ENCODE results near the gene SUMO3.

SUMO3 gene

DNA sequence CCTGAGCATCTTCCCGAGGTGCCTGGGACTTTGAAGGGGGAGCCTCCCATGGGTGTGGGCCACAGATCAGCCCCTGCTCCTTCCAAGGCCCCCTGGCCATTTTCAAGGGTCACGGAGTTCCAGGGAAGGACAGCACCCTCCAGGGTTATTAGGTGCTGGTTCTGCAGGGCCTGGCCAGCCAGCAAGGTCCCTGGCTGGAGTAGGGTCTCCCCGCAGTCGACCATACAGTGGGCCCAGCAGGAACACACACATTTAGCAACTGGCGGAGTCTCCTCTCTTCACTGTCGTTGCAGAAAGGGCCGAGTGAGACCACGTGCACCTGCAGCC, 17.7 kb upstream of the SUMO3 start:
- TF ChIP-seq, protein P1, sequence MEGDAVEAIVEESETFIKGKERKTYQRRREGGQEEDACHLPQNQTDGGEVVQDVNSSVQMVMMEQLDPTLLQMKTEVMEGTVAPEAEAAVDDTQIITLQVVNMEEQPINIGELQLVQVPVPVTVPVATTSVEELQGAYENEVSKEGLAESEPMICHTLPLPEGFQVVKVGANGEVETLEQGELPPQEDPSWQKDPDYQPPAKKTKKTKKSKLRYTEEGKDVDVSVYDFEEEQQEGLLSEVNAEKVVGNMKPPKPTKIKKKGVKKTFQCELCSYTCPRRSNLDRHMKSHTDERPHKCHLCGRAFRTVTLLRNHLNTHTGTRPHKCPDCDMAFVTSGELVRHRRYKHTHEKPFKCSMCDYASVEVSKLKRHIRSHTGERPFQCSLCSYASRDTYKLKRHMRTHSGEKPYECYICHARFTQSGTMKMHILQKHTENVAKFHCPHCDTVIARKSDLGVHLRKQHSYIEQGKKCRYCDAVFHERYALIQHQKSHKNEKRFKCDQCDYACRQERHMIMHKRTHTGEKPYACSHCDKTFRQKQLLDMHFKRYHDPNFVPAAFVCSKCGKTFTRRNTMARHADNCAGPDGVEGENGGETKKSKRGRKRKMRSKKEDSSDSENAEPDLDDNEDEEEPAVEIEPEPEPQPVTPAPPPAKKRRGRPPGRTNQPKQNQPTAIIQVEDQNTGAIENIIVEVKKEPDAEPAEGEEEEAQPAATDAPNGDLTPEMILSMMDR (IDR thresholded peaks at IDR 0.05; ENCODE audit: low read length) = no peak
- no peak for TF ChIP-seq EZH2phosphoT487 (IDR thresholded peaks at IDR 0.05; ENCODE audit: low read length)
- no peak for TF ChIP-seq EZH2 (optimal IDR thresholded peaks at IDR 0.05; ENCODE audit: low read depth, low read length)
- Histone ChIP-seq H3K9me3 (replicated peaks; ENCODE audit: insufficient read depth, low read length) (no peaks in the 10 kb centered on the region), H3K4me2 (ENCODE audit: low read depth, low read length) (no peak overlapping the region), H3K9ac (ENCODE audit: low read length) (no peak overlapping the region), H2AFZ (ENCODE audit: low read length) (no peak overlapping the region), H3K4me3 (ENCODE audit: low read length) (no peak overlapping the region), H3K9me2 (replicated peaks; ENCODE audit: insufficient read depth, low read length) (no peaks in the 10 kb centered on the region), H3K79me2 (ENCODE audit: low read length) (no peaks in the 10 kb centered on the region), H3K27me3 (replicated peaks; ENCODE audit: insufficient read depth, low read length) (peaks cover 88% of the 10 kb centered on the region), H3F3A (ENCODE audit: insufficient read depth, low read length) (no peaks in the 10 kb centered on the region), H3K36me3 (replicated peaks; ENCODE audit: insufficient read depth, low read length) (no peaks in the 10 kb centered on the region), H3K4me1 (ENCODE audit: low read length) (no peaks in the 10 kb centered on the region), H4K20me1 (ENCODE audit: insufficient read depth, low read length) (no peaks in the 10 kb centered on the region), H3K27ac (ENCODE audit: low read length) (no peak overlapping the region)
- DNase-seq = no peak

DNA sequence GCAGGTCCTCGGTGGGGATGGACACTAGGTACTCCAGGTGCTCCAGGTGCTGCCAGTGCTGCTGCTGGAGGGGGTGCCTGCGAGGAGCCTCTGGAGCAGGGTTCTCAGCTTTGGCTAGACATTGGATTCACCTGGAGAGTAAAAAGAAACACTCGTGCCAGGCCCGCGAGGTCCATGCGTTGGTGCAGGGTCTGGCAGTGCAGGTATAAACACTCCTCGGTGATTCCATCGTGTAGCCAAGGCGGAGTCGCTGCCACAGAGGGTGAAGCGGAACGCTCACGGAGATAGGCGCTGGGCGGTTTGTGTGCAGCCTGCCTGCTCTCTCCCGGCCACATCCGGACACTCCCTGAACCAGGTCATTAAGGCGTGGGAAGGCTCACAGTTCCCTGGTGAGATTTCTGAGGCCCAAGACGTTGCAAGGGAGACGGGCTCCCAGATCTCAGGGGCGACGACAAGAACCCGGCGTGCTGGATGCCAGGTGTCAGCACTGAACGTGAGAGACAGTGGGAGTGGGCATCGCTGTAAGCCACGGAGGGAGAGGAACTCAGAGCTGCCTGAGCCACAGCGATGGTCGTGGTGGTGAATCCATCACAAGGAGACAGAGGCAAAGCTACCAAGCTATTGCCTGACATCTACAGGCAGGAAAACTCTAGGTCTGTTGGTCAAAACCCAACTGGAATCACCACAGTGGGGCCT, 17.2 kb upstream of the SUMO3 start:
- H3K9me3 ChIP-seq (replicated peaks; ENCODE audit: insufficient read depth, low read length) = no peaks in the 10 kb centered on the region

DNA sequence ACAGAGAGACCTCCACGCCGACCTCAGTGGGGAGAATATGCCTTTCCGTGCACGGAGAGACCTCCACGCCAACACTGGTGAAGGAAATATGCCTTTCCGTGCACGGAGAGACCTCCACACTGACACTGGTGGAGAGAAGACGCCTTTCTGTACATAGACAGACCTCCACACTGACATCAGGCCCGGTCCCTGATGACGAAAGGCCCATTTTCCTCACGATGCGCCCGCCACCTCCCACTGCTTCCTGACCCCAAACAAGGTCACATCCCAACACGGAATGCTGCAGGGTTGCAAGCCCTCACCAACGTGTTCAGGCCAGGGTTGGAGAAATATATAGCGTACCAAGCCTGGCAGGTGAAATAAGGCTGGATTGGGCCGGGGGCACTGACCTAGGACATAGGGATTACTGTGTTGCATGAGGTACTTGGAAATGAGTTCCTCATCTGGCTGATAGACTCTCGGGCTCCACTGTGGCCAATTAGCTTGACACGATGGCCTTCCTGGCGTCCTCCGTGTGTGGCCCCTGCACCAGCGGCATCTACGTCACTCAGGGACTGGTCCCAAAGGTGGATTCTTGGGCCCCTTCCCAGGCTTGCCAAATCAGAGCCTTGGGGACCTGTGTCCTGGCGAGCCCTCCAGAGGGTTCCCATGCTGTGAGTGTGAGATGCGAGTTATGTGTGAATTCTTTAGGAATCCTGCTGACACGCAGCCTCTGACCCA, 16.5 kb upstream of the SUMO3 start:
- H3K9me2 ChIP-seq (replicated peaks; ENCODE audit: insufficient read depth, low read length) = no peaks in the 10 kb centered on the region
- TF ChIP-seq, protein P1 (IDR thresholded peaks at IDR 0.05; ENCODE audit: low read length) = no peak
- TF ChIP-seq EZH2phosphoT487 (IDR thresholded peaks at IDR 0.05; ENCODE audit: low read length) = no peak
- no peak for TF ChIP-seq EZH2 (optimal IDR thresholded peaks at IDR 0.05; ENCODE audit: low read depth, low read length)
- no peaks in the 10 kb centered on the region for H3K79me2 ChIP-seq (ENCODE audit: low read length)
- no peak overlapping the region for H3K27ac ChIP-seq (ENCODE audit: low read length)
- H2AFZ ChIP-seq (ENCODE audit: low read length) = no peak overlapping the region
- no peaks in the 10 kb centered on the region for H4K20me1 ChIP-seq (ENCODE audit: insufficient read depth, low read length)
- no peaks in the 10 kb centered on the region for H3K36me3 ChIP-seq (replicated peaks; ENCODE audit: insufficient read depth, low read length)
- H3K9me3 ChIP-seq (replicated peaks; ENCODE audit: insufficient read depth, low read length) = no peaks in the 10 kb centered on the region
- H3K9ac ChIP-seq (ENCODE audit: low read length) = no peak overlapping the region
- no peak for DNase-seq
- no peak overlapping the region for H3K4me3 ChIP-seq (ENCODE audit: low read length)
- H3F3A ChIP-seq (ENCODE audit: insufficient read depth, low read length) = no peaks in the 10 kb centered on the region
- no peaks in the 10 kb centered on the region for H3K4me1 ChIP-seq (ENCODE audit: low read length)
- H3K27me3 ChIP-seq (replicated peaks; ENCODE audit: insufficient read depth, low read length) = peaks cover 87% of the 10 kb centered on the region
- no peak overlapping the region for H3K4me2 ChIP-seq (ENCODE audit: low read depth, low read length)

More for the DNA sequence above, 17.2 kb upstream of the SUMO3 start:
- Histone ChIP-seq H3K79me2 (ENCODE audit: low read length) (no peaks in the 10 kb centered on the region), H3K27ac (ENCODE audit: low read length) (no peak overlapping the region), H3K27me3 (replicated peaks; ENCODE audit: insufficient read depth, low read length) (peaks cover 87% of the 10 kb centered on the region), H3K4me3 (ENCODE audit: low read length) (no peak overlapping the region), H4K20me1 (ENCODE audit: insufficient read depth, low read length) (no peaks in the 10 kb centered on the region), H3K9ac (ENCODE audit: low read length) (no peak overlapping the region), H3K9me2 (replicated peaks; ENCODE audit: insufficient read depth, low read length) (no peaks in the 10 kb centered on the region), H2AFZ (ENCODE audit: low read length) (no peak overlapping the region), H3K4me1 (ENCODE audit: low read length) (no peaks in the 10 kb centered on the region), H3K36me3 (replicated peaks; ENCODE audit: insufficient read depth, low read length) (no peaks in the 10 kb centered on the region), H3K4me2 (ENCODE audit: low read depth, low read length) (no peak overlapping the region), H3F3A (ENCODE audit: insufficient read depth, low read length) (no peaks in the 10 kb centered on the region)
- TF ChIP-seq EZH2phosphoT487 (IDR thresholded peaks at IDR 0.05; ENCODE audit: low read length) = no peak
- TF ChIP-seq, protein P1 (IDR thresholded peaks at IDR 0.05; ENCODE audit: low read length) = no peak
- TF ChIP-seq EZH2 (optimal IDR thresholded peaks at IDR 0.05; ENCODE audit: low read depth, low read length) = no peak
- no peak for DNase-seq

Data from MM.1S (cell line).